Neuronal stem cell (in vitro differentiated cells): ENCODE measurements around the gene CAND1.

ENCODE experiments used
- DNase-seq: peaks from one replicate; pipeline ENCODE4 v3.0.0-alpha.2; 2013; ENCODE audit warnings: low spot score
- H2AFZ ChIP-seq: one replicate; pipeline ENCODE4 v1.6.1; 2013; ENCODE audit warnings: mild to moderate bottlenecking, low read length, inconsistent platforms
- H2AK5ac ChIP-seq: 2 replicates; pipeline ENCODE4 v1.6.1; 2013; ENCODE audit warnings: low read depth, mild to moderate bottlenecking, inconsistent platforms, low read length, moderate library complexity, mixed read lengths
- H2BK120ac ChIP-seq: 2 replicates; pipeline ENCODE4 v1.6.1; 2013; ENCODE audit warnings: low read depth, mild to moderate bottlenecking, inconsistent platforms, low read length, moderate library complexity, mixed read lengths
- H2BK12ac ChIP-seq: one replicate; pipeline ENCODE4 v1.6.1; 2013; ENCODE audit warnings: low read length, inconsistent platforms
- H2BK15ac ChIP-seq: 2 replicates; pipeline ENCODE4 v1.6.1; 2013; ENCODE audit warnings: mild to moderate bottlenecking, low read length, inconsistent platforms, mixed read lengths
- H2BK5ac ChIP-seq: one replicate; pipeline ENCODE4 v1.6.1; 2013; ENCODE audit warnings: inconsistent platforms, mild to moderate bottlenecking, low read length, moderate library complexity
- H3K14ac ChIP-seq: one replicate; pipeline ENCODE4 v1.6.1; 2013; ENCODE audit warnings: low read length, inconsistent platforms
- H3K18ac ChIP-seq: 2 replicates; pipeline ENCODE4 v1.6.1; 2013; ENCODE audit warnings: low read length, inconsistent platforms
- H3K23ac ChIP-seq: 2 replicates; pipeline ENCODE4 v1.6.1; 2013; ENCODE audit warnings: low read depth, mild to moderate bottlenecking, mixed read lengths, low read length, inconsistent platforms; ENCODE audit not compliant: poor library complexity
- H3K27ac ChIP-seq: replicated peaks from 3 replicates; pipeline ENCODE4 v1.5.1; 2013; ENCODE audit warnings: low read length, inconsistent platforms
- H3K27me3 ChIP-seq, 3 experiments: 2 replicates each; pipeline ENCODE4 v1.6.1; 2013; ENCODE audit warnings: low read length in 3 of 3, mild to moderate bottlenecking in 2 of 3, inconsistent platforms in 1 of 3, low read depth in 1 of 3, mixed read lengths in 1 of 3, moderate library complexity in 1 of 3; ENCODE audit not compliant: control insufficient read depth in 3 of 3, insufficient read depth in 3 of 3
- H3K36me3 ChIP-seq, 2 donors: replicated peaks in 1 of 2; 2 replicates each; pipeline ENCODE4 v1.6.1; 2013; ENCODE audit warnings: low read length in 2 of 2; ENCODE audit not compliant: control insufficient read depth in 2 of 2, insufficient read depth in 2 of 2
- H3K4ac ChIP-seq: 2 replicates; pipeline ENCODE4 v1.6.1; 2013; ENCODE audit warnings: inconsistent platforms, mild to moderate bottlenecking, low read length, moderate library complexity
- H3K4me1 ChIP-seq, 2 donors: 1 replicate in 1 of 2; 2 replicates in 1 of 2; pipeline ENCODE4 v1.6.1; 2013; ENCODE audit warnings: low read length in 2 of 2, low read depth in 1 of 2; ENCODE audit not compliant: control insufficient read depth in 2 of 2, insufficient read depth in 1 of 2
- H3K4me2 ChIP-seq: one replicate; pipeline ENCODE4 v1.6.1; 2013; ENCODE audit warnings: mild to moderate bottlenecking, low read length, inconsistent platforms; ENCODE audit not compliant: insufficient read depth, poor library complexity, severe bottlenecking
- H3K4me3 ChIP-seq, 2 donors: 2 replicates each; pipeline ENCODE4 v1.5.1; 2013; ENCODE audit warnings: low read length in 2 of 2, mild to moderate bottlenecking in 2 of 2, inconsistent platforms in 1 of 2, moderate library complexity in 1 of 2
- H3K79me1 ChIP-seq: one replicate; pipeline ENCODE4 v1.6.1; 2013; ENCODE audit warnings: low read depth, mild to moderate bottlenecking, inconsistent platforms, low read length, moderate library complexity
- H3K9ac ChIP-seq: one replicate; pipeline ENCODE4 v1.6.1; 2013; ENCODE audit warnings: mild to moderate bottlenecking, low read depth, low read length, inconsistent platforms; ENCODE audit not compliant: poor library complexity
- H3K9me3 ChIP-seq, 2 donors: replicated peaks in 1 of 2; 2 replicates each; pipeline versions ENCODE3 to v1.6.1; 2013; ENCODE audit warnings: low read length in 2 of 2, mild to moderate bottlenecking in 2 of 2, inconsistent platforms in 1 of 2, low read depth in 1 of 2, mixed read lengths in 1 of 2, moderate library complexity in 1 of 2; ENCODE audit not compliant: control insufficient read depth in 2 of 2, insufficient read depth in 1 of 2
- H4K8ac ChIP-seq: one replicate; pipeline ENCODE4 v1.6.1; 2013; ENCODE audit warnings: low read depth, mild to moderate bottlenecking, inconsistent platforms, low read length, moderate library complexity
- H4K91ac ChIP-seq: one replicate; pipeline ENCODE4 v1.6.1; 2013; ENCODE audit warnings: low read length, low read depth, mild to moderate bottlenecking, inconsistent platforms; ENCODE audit not compliant: poor library complexity
- WGBS, 2 donors: extraction: QIAGEN DNeasy Blood & Tissue Kit; methylation state at CpG; one replicate each; pipeline ENCODE4 v1.1.7; 2013; ENCODE audit warnings: missing lambda C conversion rate in 2 of 2, mixed read lengths in 1 of 2; ENCODE audit not compliant: insufficient read length in 2 of 2, insufficient replicate concordance in 1 of 2; ENCODE audit errors: extremely low coverage in 2 of 2; 5-methylcytosine and 5-hydroxymethylcytosine counted together

Gene CAND1

DNA sequence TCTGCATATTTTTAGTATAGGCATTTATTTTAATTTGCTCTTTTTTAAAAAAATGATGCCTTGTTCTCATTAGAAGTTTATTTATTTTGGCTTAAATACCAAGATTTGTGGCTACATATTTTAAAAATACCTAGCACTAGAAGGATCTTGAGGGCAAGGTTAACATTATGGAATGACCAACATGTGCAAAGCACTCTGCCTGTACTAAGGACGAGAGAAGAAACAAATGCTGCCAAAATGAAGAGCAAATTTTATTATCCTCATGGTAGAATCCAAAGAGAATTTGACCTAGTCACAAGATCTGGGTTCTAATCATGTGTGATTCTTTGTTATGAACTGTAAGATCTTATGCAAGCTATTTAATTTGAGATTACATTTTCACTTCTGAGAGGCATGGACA lies 2.8 kb downstream of the CAND1 start:
- no peak for DNase-seq

DNA sequence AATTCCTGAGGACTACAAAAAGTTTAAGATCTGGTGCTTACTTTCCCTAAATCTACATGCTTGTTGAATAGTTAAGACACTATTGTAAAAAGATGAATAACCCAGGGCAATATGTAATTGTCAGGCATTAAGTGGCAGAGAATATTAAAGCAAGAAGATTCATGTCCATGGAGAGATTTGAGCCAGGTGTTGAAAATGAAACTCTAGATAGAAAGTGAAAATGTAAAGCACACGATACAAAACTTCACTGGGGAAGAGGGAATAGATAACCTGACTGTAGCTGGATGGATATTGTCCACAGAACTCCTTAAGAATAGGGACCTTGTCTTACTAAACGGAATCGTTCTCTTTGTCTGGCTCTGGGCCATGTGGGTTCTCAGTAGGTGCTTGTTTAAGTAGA lies 5.0 kb downstream of the CAND1 start:
- Histone ChIP-seq H2BK15ac (no peak overlapping the region), H2AK5ac (no peak overlapping the region), H2AFZ (no peak overlapping the region), H3K9ac (no peak overlapping the region), H2BK120ac (no peak overlapping the region), H3K18ac (no peak overlapping the region), H3K14ac (no peak overlapping the region), H3K9me3 (no peaks in the 10 kb centered on the region), H2BK12ac (no peak overlapping the region), H3K79me1 (peaks cover 5% of the 10 kb centered on the region), H3K4me3 (no peak overlapping the region), H4K91ac (no peak overlapping the region), H3K23ac (no peak overlapping the region), H3K27ac (no peak overlapping the region), H3K4me2 (no peak overlapping the region), H3K4me1 (peaks cover 0 to 3% of the 10 kb centered on the region in 2 donors), H3K36me3 (peaks cover 0 to 49% of the 10 kb centered on the region in 2 donors), H3K4ac (no peak overlapping the region), H3K27me3 (no peaks in the 10 kb centered on the region), H4K8ac (no peak overlapping the region), H2BK5ac (no peak overlapping the region)
- no peak for DNase-seq
- no CpG with 5 or more reads among the region's 3 CpGs for WGBS, 2 donors

More for the DNA sequence above, 2.8 kb downstream of the CAND1 start:
- Histone ChIP-seq H2AK5ac (no peak overlapping the region), H3K27ac (no peak overlapping the region), H2AFZ (no peak overlapping the region), H3K14ac (no peak overlapping the region), H3K36me3 (peaks cover 0 to 39% of the 10 kb centered on the region in 2 donors), H3K9ac (no peak overlapping the region), H4K8ac (no peak overlapping the region), H2BK12ac (no peak overlapping the region), H3K9me3 (no peaks in the 10 kb centered on the region), H3K4ac (no peak overlapping the region), H2BK5ac (no peak overlapping the region), H3K18ac (no peak overlapping the region), H3K23ac (no peak overlapping the region), H3K4me2 (no peak overlapping the region), H3K4me3 (no peak overlapping the region), H3K4me1 (peaks cover 0 to 3% of the 10 kb centered on the region in 2 donors), H3K27me3 (no peaks in the 10 kb centered on the region), H2BK15ac (no peak overlapping the region), H4K91ac (no peak overlapping the region), H3K79me1 (no peaks in the 10 kb centered on the region), H2BK120ac (no peak overlapping the region)
- WGBS, 2 donors = no CpG with 5 or more reads among the region's 1 CpG

DNA sequence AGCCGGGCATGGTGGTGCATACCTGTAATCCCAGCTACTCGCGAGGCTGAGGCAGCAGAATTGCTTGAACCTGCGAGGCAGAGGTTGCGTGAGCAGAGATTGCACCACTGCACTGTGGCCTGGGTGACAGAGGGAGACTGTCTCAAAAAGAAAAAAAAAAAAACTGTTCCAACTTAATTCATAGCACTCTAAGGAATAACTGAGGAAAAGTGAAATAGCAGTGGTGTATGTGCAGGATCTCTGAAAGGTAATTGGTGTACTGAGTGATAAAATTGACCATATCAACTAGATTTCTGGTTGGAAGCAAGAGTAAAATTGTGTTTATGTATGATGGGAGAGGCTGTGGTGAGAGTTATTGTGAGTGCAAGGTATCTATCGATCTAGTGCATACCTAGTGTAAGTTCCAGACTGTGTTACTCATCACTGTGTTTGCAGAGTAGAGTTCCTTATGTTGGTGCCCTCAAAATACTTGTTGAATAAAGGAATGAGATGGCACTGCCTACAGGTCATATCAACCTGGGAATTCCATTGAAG lies 6.3 kb downstream of the CAND1 start:
- H3K27ac ChIP-seq = no peak overlapping the region
- H2AFZ ChIP-seq = no peak overlapping the region
- no peak overlapping the region for H3K4me3 ChIP-seq
- peaks cover 5% of the 10 kb centered on the region for H3K79me1 ChIP-seq
- no peak overlapping the region for H2BK5ac ChIP-seq
- no peak overlapping the region for H4K91ac ChIP-seq
- no peak overlapping the region for H3K9ac ChIP-seq
- H4K8ac ChIP-seq = no peak overlapping the region
- peaks cover 0 to 3% of the 10 kb centered on the region in 2 donors for H3K4me1 ChIP-seq
- H3K4ac ChIP-seq = no peak overlapping the region
- no peak overlapping the region for H2AK5ac ChIP-seq
- 100% methylated on average over 1 of the region's 6 CpGs; no CpG with 5 or more reads in 1 of the 2 donors for WGBS, 2 donors
- H3K14ac ChIP-seq = no peak overlapping the region
- no peaks in the 10 kb centered on the region for H3K9me3 ChIP-seq
- no peak overlapping the region for H2BK120ac ChIP-seq
- H3K27me3 ChIP-seq = no peaks in the 10 kb centered on the region
- H3K36me3 ChIP-seq = peaks cover 0 to 49% of the 10 kb centered on the region in 2 donors
- no peak overlapping the region for H3K4me2 ChIP-seq
- no peak for DNase-seq
- H2BK12ac ChIP-seq = no peak overlapping the region
- no peak overlapping the region for H3K23ac ChIP-seq
- H3K18ac ChIP-seq = no peak overlapping the region
- no peak overlapping the region for H2BK15ac ChIP-seq

DNA sequence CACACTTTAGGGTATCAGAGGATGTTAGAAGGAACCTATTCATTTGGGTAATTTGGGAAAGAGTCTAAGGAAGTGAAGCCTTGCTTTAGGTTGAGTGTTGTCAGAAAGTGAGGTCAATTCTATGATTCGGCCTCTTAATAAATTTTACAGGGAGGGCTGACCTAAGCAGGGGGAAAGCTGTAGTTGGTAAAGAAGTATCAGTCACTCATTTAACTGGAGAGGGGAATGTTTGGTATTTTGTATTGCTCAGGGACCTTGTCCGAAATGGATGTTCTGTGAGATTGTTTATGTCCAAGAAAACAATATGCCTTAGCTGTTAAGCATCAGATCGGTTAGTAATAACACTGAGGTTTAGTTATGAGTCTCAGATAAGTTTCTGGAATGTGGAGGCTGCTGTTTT lies 7.3 kb downstream of the CAND1 start:
- no peak overlapping the region for H3K4me3 ChIP-seq
- no peak overlapping the region for H3K18ac ChIP-seq
- H2BK15ac ChIP-seq = no peak overlapping the region
- H3K23ac ChIP-seq = no peak overlapping the region
- H3K9me3 ChIP-seq = no peaks in the 10 kb centered on the region
- H2AK5ac ChIP-seq = no peak overlapping the region
- H2BK12ac ChIP-seq = no peak overlapping the region
- no peak overlapping the region for H3K27ac ChIP-seq
- no peaks in the 10 kb centered on the region for H3K27me3 ChIP-seq
- peaks cover 5% of the 10 kb centered on the region for H3K79me1 ChIP-seq
- H3K9ac ChIP-seq = no peak overlapping the region
- H3K14ac ChIP-seq = no peak overlapping the region
- H3K36me3 ChIP-seq = peaks cover 0 to 51% of the 10 kb centered on the region in 2 donors
- WGBS, 2 donors = no CpG with 5 or more reads among the region's 3 CpGs
- no peak overlapping the region for H2BK120ac ChIP-seq
- H2BK5ac ChIP-seq = no peak overlapping the region
- no peak overlapping the region for H4K91ac ChIP-seq
- DNase-seq = no peak
- H3K4ac ChIP-seq = no peak overlapping the region
- H2AFZ ChIP-seq = no peak overlapping the region
- H4K8ac ChIP-seq = no peak overlapping the region
- H3K4me1 ChIP-seq = peaks cover 0 to 3% of the 10 kb centered on the region in 2 donors
- H3K4me2 ChIP-seq = no peak overlapping the region
